Transverse colon (tissue), 4 donors: ENCODE results near the gene NEK11.

Experiments
- EP300 ChIP-seq: sonication (generic); formaldehyde crosslinking; IDR thresholded peaks from one replicate; pipeline ENCODE4 v1.6.1; 2017; ENCODE audit warnings: antibody characterized with exemption, low read depth
- POLR2A ChIP-seq: fragments of 450-650 bp; IDR thresholded peaks from one replicate; pipeline ENCODE4 v1.6.1; 2016; ENCODE audit warnings: antibody characterized with exemption, mild to moderate bottlenecking, moderate library complexity
- POLR2AphosphoS5 ChIP-seq, 3 donors: sonication (generic); formaldehyde crosslinking; IDR thresholded peaks; one replicate each; pipeline ENCODE4 v1.6.1; 2016; ENCODE audit warnings: antibody characterized with exemption in 3 of 3
- TF ChIP-seq, protein P1 (sequence below), 5 experiments: fragments of 200-600 bp in 3 of 5; fragments of 450-650 bp in 2 of 5; sonication (generic) in 3 of 5; IDR thresholded peaks; 1 replicate in 2 of 5; 2 replicates in 3 of 5; pipeline ENCODE4 v1.5.1; 2016 to 2017; ENCODE audit warnings: antibody characterized with exemption in 5 of 5, inconsistent platforms in 3 of 5, mild to moderate bottlenecking in 2 of 5, moderate library complexity in 1 of 5

DNA sequence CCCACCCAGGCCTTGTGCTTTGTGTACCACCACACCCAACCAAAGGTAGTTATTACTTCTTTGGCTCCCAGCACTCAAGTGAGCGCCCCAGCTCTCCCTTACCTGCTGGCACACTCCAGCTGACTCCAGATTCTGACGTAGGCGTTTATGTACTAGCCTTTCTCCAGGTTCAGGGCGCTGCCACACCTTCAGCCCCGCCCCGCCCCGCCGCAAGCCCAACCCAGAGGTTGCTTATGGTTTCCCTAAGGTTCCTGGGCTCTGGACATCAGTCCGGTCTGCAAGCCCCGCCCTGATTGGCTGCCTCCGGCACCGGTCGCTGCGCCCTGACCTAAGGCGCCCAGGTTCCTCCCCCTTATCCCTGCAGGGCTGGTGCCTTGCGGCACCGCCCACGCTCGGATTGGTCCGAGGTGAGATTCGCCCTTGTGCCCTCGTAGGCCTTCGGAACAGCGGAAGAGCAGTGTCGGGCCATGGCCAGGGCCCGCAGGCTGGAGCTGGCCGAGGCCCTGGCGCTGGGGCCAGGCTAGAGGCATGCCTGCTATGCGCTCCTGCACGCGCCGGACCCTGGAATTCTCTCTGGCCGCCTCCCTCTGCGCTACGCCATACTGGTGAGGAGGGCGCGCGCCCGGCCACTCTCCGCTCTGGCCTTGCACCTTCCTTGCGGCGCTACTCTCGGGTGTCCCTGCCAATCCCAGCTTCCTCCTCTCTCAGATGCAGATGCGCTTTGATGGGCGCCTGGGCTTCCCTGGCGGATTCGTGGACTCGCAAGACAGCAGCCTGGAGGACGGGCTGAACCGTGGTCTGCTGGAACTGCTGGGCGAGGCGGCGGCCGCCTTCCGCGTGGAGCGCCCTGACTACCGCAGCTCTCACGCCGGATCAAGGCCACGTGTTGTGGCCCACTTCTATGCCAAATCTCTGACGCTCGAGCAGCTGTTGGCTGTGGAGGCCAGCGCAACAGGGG is 335.1 kb downstream of the NEK11 start:
- no peak for TF ChIP-seq EP300
- TF ChIP-seq, protein P1, sequence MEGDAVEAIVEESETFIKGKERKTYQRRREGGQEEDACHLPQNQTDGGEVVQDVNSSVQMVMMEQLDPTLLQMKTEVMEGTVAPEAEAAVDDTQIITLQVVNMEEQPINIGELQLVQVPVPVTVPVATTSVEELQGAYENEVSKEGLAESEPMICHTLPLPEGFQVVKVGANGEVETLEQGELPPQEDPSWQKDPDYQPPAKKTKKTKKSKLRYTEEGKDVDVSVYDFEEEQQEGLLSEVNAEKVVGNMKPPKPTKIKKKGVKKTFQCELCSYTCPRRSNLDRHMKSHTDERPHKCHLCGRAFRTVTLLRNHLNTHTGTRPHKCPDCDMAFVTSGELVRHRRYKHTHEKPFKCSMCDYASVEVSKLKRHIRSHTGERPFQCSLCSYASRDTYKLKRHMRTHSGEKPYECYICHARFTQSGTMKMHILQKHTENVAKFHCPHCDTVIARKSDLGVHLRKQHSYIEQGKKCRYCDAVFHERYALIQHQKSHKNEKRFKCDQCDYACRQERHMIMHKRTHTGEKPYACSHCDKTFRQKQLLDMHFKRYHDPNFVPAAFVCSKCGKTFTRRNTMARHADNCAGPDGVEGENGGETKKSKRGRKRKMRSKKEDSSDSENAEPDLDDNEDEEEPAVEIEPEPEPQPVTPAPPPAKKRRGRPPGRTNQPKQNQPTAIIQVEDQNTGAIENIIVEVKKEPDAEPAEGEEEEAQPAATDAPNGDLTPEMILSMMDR (IDR thresholded peaks at IDR 0.05): no peak
- peak; percentile 91 for TF ChIP-seq POLR2A
- TF ChIP-seq POLR2AphosphoS5 (IDR thresholded peaks at IDR 0.05): peak; percentile 53 to 90 (median 81)
